Embryonic facial prominence (tissue), 1 donor: Measurements from ENCODE around the gene CEP85.

Experiments
- DNase-seq: peaks from one replicate; pipeline ENCODE4 v3.0.0-alpha.2; 2016; ENCODE audit errors: extremely low spot score

Gene CEP85

GRCh38 chr1:26317146-26317545 is 83.1 kb downstream of the CEP85 start:
- DNase-seq: no peak

- no peak for DNase-seq
These were observed 83.8 kb downstream of the CEP85 start, which contains the start of gene CD52 for GRCh38 chr1:26317612-26318337. TSS of gene CD52 (plus strand) at chr1:26317958. CDS start at chr1:26318018, 60 bp downstream.

- DNase-seq: no peak
These were observed 84.5 kb downstream of the CEP85 start for GRCh38 chr1:26318338-26319064.

GRCh38 chr1:26320896-26321295 is 86.9 kb downstream of the CEP85 start:
- DNase-seq: no peak

- DNase-seq: peak; percentile 53
These were observed 87.5 kb downstream of the CEP85 start for GRCh38 chr1:26321315-26322041.

- no peak for DNase-seq
These were observed 88.0 kb downstream of the CEP85 start for GRCh38 chr1:26322042-26322331.

GRCh38 chr1:26323382-26323781 is 89.4 kb downstream of the CEP85 start:
- DNase-seq: no peak

- DNase-seq: no peak
These were observed 90.5 kb downstream of the CEP85 start for GRCh38 chr1:26324550-26324949.

- no peak for DNase-seq
These were observed 94.0 kb downstream of the CEP85 start for GRCh38 chr1:26327956-26328362.
